ENCODE results near the gene PATZ1.
"Not testable (repeated sequence)": the region's sequence is repeated elsewhere in the genome, so short reads cannot be mapped to it uniquely, and the experiment has no call there.

The PATZ1 gene, protein sequence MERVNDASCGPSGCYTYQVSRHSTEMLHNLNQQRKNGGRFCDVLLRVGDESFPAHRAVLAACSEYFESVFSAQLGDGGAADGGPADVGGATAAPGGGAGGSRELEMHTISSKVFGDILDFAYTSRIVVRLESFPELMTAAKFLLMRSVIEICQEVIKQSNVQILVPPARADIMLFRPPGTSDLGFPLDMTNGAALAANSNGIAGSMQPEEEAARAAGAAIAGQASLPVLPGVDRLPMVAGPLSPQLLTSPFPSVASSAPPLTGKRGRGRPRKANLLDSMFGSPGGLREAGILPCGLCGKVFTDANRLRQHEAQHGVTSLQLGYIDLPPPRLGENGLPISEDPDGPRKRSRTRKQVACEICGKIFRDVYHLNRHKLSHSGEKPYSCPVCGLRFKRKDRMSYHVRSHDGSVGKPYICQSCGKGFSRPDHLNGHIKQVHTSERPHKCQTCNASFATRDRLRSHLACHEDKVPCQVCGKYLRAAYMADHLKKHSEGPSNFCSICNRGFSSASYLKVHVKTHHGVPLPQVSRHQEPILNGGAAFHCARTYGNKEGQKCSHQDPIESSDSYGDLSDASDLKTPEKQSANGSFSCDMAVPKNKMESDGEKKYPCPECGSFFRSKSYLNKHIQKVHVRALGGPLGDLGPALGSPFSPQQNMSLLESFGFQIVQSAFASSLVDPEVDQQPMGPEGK

GRCh38 chr22:31346255-31346732, at the start of gene PATZ1:
TSS of gene PATZ1 (minus strand) at chr22:31346346. CDS start at chr22:31345602, 744 bp downstream.
- peak; percentile 90 for DNase-seq

- no peak for DNase-seq
Measured at GRCh38 chr22:31394326-31394725, 48.2 kb upstream of the PATZ1 start.

DNA sequence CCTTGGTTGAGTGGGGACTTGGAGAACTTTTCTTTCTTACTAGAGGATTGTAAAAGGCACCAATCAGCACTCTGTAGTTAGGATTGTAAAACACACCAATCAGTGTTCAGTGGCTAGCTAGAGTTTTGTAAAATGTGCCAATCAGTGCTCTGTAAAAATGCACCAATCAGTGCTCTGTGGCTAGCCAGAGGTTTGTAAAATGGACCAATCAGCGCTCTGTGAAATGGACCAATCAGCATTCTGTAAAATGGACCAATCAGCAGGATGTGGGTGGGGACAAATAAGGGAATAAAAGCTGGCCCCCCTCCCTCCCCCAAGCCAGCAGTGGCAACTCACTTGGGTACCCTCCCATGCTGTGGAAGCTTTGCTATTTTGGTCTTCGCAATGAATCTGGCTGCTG, 47.7 kb upstream of the PATZ1 start:
- no peak for DNase-seq

DNA sequence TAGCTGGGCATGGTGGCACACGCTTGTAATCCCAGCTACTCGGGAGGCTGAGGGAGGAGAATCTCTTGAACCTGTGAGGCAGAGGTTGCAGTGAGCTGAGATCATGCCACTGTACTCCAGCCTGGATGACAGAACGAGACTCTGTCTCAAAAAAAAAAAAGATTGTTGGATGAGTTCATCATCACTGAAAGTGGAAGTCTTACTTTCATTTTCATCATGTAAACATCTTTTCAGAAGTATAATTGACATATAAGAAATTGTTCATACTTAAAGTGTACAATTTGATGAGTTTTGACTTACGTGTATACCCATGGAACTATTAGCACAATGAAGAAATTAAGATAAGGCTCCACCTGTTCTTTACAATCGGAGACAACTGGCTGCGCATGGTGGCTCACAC, 32.5 kb upstream of the PATZ1 start:
- not testable (repeated sequence) for DNase-seq

DNA sequence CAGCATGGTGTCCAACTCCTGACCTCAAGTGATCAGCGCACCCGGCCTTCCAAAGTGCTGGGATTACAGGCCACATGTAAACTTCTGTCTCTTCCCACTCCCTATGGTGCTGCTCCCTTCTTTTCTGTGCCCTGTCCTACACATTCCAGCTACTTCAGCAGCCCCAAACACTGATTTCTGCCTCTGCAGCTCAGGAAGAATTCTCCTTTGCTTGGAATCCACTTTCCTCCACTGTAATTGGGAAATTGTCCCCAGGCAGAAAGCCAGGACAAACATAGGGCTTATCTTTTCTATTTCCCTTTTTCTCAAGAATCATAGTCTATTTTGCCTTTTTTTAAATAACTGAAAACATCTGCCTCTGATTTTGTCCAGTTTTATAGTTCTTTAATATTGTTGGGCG, 32.0 kb upstream of the PATZ1 start:
- DNase-seq, result no peak

DNA sequence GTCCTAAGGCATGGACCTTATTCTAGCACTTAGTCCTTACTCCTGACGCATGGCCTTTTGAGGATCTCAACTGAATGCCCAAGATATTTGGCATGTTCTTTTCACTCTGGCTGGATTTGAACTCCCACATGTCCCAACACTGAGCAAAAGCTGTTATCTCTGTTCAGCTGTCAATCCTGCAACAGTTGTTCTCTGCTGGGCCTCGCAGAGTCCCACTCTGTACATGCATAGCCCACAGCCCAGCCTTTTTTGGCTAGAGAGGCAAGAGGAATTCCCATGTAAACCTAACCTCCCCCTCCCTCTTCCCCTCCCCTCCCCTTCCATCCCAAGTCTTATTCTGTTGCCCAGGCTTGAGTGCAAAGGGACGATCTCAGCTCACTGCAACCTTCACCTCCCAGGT, 31.5 kb upstream of the PATZ1 start:
- DNase-seq, result no peak

- DNase-seq, result no peak
Measured at GRCh38 chr22:31367426-31367825, 21.3 kb upstream of the PATZ1 start.

DNA sequence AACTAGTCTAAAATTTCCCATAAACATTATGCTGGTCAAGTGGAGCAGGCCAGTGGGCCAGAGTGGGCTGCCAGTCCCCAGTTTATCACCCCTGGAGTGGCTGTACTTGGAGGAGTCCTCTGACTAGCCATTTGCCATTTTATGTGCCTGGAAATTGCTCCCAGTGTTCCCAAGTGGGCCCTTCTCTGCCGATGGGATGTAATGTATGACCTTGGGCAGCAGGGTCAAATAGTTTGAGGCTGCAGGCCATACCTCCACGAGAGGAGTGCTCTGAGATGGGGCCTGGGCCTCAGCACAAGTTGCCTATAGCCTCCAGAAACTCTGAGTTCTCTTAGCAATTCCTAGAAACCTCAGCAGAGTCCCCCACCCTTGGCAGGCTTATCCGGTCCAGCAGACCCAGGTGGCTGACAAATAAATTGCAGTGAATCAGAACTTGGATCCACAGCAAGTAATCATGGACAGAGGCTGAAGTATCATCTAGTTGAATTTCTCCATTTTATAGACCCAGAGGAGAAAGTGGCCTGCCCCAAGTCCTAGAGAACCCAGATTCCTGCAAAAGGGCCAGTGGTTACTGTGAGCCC, 17.8 kb upstream of the PATZ1 start:
- no peak for DNase-seq

GRCh38 chr22:31361743-31362142, 15.6 kb upstream of the PATZ1 start:
- no peak for DNase-seq

DNA sequence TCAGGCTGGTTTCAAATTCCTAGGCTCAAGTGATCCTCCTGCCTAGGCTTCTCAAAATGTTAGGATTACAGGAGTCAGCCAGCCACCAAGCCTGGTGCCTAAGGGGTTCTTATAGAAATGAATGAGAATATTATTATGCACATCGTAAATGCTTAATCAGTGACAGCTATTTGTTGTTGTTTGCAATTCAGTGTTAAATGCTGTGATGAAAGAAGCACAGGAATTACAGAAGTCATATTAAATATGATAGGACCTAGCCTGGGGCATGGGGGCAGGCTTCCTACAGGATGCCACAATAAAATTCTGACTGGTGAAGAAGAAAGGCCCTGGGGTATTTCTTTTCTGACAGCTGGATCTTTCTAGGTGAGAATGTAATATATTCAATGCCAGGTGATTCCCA, 13.9 kb upstream of the PATZ1 start:
- DNase-seq, result no peak

DNA sequence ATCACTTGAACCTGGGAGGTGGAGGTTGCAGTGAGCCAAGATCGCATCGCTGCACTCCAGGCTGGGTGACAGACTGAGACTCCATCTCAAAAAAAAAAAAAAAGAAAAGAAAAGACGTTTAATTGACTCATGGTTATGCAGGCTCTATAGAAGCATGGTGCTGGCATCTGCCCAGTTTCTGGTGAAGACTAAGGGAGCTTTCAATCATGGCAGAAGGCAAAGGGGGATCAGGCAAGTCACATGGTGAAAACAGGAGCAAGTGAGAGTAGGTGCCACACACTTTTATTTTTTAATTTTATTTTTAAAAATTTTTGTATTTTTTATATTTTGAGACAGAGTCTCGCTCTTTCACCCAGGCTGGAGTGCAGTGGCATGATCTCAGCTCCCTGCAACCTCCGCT, 8.4 kb upstream of the PATZ1 start:
- DNase-seq, result no peak

DNA sequence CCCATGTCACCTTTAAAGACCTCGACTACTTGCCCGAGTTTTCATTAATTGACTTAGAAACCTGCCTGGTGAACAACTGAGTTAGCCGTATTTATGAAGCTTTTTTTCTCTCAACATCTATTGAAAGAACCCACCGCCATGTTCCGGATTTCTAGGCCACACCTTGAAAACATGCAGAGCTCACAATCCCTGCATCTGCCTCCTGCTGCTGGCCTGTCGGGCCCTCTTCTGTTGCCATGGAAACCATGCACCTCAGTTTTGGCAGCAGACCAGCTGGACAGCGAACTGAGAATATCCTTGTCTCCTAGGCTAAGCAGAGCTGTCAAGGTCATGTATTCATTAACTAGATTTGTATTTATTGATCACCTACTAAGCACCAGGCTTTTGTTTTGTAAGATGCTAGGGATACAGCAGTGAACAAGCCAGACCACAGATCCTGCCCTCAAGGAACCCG, 4.3 kb upstream of the PATZ1 start:
- DNase-seq, result no peak

- no peak for DNase-seq
Measured at GRCh38 chr22:31349960-31350359, 3.8 kb upstream of the PATZ1 start.

GRCh38 chr22:31348766-31349165, 2.6 kb upstream of the PATZ1 start:
- no peak for DNase-seq

DNA sequence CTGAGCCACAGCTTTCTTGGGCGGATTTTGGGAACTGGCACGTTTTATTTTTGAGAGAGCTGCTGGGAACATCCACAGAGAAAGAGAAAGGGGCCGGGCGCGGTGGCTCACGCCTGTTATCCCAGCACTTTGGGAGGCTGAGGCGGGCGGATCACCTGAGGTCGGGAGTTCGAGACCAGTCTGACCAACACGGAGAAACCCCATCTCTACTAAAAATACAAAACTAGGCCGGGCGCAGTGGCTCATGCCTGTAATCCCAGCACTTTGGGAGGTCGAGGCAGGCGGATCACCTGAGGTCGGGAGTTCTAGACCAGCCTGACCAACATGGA, 1.8 kb upstream of the PATZ1 start:
- not testable (repeated sequence) for DNase-seq

DNA sequence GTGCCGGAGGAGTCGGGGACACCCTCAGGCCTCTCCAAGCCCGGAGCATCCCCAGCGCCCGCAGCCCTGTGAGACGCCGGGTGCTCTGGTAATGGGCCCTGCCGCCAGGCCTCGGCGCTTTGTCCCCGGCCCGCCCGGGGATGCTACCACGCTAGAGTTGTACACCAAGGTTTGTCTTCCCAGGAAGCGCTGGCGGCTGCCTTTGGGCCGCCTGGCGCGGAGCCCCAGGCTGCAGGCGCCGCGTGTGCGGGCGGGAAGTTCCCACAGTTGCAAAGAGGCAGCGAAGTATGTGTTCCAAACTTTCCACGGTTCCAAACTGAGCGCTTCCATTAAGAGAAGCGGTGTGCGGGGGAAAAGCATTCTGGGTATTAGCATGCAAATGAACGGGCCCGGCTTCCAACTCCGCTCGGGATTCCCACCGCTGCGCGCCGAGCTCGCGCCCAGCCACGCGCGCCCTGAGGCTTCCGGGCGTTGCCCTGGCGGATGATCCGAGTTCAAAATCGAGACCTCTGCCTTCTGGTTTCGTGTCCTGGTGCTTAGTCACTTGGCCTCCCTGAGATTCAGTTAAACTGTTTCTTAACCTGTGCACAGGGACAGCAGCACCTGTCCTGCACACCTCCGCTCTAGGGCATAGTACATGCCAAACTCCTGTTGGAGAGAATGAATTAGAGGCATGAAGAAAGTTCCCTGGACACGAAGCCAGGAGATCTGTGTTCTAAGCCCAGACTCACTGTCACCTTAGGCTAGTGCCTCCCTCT, 1.3 kb upstream of the PATZ1 start:
- DNase-seq, result peak; percentile 90

DNA sequence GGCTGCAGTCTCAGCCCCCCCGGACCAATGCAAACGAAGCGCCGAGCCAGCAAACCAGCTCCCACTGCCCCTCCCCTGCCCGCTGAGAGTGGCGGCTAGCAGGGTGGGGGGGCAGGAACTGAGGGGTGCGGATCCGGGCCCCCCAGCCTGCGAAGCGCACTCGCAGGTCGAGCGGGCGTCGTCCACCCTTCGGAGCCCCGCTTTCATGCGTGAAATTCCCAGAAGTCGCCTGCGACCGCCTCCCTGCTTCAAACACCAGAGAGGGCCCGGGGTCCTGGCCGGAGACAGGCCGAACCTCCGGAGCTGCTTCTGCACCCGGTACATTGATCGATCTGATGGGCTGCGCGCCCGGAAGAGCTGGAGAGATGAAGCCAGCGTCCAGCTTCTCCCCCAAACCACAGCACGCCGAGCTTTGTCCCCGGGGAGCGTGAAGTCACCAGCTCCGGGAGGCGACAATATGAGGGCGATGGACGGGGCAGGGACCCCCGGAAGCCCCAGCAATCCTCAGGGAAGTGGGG, 646 bp upstream of the PATZ1 start:
- no peak for DNase-seq

- peak; percentile 86 for DNase-seq
Measured at GRCh38 chr22:31345331-31346254, 553 bp downstream of the PATZ1 start.

GRCh38 chr22:31344578-31345330, 1.4 kb downstream of the PATZ1 start:
- DNase-seq, result no peak

- no peak for DNase-seq
Measured at GRCh38 chr22:31344256-31344577, 1.9 kb downstream of the PATZ1 start.
